ENCODE data around the gene ECEL1. TPM values are rescaled to one million over a fixed set of nuclear protein-coding genes. Genes with fewer than 3 reads are reported as not detected.

Gene ECEL1
- total and polyA plus RNA-seq, 2 experiments from 2014 or later: 1.1 to 1.2 TPM

DNA sequence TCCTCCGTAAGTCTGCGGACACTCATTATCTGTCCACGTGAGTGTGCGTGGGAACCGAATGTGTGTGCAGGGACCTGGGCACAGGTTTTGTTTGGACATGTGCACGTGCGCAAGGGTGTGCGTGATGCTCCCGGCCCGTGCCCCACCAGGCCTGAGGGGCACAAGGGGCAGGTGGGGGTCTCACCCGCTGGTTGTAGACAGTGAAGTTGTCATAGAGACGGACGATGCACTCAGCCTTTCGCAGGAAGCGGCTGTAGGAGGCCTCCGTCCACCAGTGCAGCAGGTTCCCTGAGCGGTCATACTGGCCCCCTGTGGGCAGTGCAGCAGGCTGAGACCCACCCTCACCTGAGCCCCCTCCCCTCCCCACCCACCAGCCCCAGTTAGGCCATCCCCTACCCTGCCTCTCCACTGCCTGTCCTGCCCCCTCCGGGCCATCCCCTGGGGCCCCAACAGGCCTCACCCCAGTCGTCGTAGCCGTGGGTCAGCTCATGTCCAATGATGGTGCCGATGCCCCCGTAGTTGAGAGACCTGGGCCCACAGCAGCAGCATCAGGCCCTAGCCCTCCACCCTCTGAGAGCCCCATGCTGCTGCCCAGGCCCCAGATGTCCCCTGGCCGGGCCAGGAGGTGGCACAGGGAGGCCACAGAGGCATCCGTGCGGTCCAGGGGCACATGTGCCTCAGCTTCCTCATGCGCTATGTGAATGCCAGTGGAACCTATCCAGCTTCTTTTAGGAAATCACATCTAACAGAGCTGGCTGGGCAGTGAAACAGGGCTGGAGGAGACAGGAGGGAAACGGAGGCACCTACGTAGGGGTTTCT, 6.1 kb downstream of the ECEL1 start:
- Histone ChIP-seq H3K79me2 (no peaks in the 10 kb centered on the region), H3K9me3 (ENCODE audit: low read depth) (no peaks in the 10 kb centered on the region), H3K4me3 (no peak overlapping the region), H3K27me3 (peaks cover 34% of the 10 kb centered on the region), H3K27ac (no peak overlapping the region), H4K20me1 (ENCODE audit: insufficient read depth, poor library complexity, severe bottlenecking) (no peaks in the 10 kb centered on the region), H3K9me2 (replicated peaks; ENCODE audit: insufficient read depth) (no peaks in the 10 kb centered on the region), H3K4me2 (no peak overlapping the region), H2AFZ (no peak overlapping the region), H3K4me1 (ENCODE audit: insufficient read depth) (no peaks in the 10 kb centered on the region), H3K36me3 (replicated peaks; ENCODE audit: insufficient read depth, low read depth) (no peaks in the 10 kb centered on the region)
- DNase-seq (ENCODE audit: low spot score): no peak
- TF ChIP-seq EZH2 (IDR thresholded peaks at IDR 0.05; ENCODE audit: borderline replicate concordance): no peak
- TF ChIP-seq EZH2phosphoT487 (IDR thresholded peaks at IDR 0.05; ENCODE audit: low read depth, severe bottlenecking, unreplicated experiment): no peak
- TF ChIP-seq, protein P1, sequence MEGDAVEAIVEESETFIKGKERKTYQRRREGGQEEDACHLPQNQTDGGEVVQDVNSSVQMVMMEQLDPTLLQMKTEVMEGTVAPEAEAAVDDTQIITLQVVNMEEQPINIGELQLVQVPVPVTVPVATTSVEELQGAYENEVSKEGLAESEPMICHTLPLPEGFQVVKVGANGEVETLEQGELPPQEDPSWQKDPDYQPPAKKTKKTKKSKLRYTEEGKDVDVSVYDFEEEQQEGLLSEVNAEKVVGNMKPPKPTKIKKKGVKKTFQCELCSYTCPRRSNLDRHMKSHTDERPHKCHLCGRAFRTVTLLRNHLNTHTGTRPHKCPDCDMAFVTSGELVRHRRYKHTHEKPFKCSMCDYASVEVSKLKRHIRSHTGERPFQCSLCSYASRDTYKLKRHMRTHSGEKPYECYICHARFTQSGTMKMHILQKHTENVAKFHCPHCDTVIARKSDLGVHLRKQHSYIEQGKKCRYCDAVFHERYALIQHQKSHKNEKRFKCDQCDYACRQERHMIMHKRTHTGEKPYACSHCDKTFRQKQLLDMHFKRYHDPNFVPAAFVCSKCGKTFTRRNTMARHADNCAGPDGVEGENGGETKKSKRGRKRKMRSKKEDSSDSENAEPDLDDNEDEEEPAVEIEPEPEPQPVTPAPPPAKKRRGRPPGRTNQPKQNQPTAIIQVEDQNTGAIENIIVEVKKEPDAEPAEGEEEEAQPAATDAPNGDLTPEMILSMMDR (IDR thresholded peaks at IDR 0.05; ENCODE audit: poor library complexity): no peak
- 92% methylated on average over 29 of the region's 29 CpGs for WGBS (ENCODE audit: low lambda C conversion rate, missing lambda C conversion rate)

DNA sequence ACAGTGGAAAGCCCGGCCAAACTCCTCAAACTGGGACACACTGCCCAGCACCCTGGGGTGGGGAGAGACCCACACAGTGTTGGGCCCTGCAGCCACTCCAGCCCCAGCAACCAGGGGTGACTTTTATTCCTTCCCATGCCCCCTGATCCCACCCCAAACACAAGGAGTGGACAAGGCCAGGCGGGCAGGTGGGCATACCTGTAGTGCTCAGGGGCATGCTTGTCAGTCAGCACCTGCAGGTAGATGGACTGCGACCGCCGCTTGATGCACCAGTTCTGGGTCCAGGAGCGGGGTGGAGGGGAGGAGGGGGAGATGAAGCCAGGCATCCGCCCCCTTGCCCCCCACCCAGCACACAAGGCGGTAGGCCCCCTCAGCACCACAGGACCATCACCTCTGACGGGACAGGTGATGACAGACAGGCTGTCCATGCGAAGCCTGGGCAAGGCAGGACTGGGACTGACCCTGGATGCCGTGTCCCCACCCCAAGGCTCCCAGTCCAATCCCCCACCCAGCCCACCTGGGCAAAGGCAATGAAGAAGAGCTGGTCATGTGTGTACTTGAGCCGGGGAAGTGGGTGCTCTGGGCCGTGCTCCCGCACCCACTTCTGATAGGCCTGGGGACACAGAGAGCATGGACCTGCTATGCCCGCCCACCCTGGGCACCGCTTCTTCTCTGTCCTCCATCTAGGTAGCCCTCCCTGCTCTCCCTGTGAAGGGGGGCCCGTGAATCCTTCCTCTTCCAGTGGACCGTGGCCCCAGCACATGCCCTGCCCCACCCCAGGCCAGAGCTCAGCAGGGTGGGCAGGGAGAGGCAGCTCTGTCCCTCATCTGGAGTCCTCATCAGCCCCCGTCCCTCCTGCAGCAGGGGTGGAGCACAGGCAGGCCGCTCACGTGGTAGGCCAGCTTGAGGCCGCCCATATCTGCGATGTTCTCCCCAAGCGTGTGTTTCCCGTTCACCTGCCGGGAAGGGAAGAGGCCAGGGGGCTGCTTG, 7.1 kb downstream of the ECEL1 start:
- Histone ChIP-seq H3K27me3 (peaks cover 23% of the 10 kb centered on the region), H4K20me1 (ENCODE audit: insufficient read depth, poor library complexity, severe bottlenecking) (no peaks in the 10 kb centered on the region), H3K9me3 (ENCODE audit: low read depth) (no peaks in the 10 kb centered on the region), H3K4me2 (no peak overlapping the region), H3K4me1 (ENCODE audit: insufficient read depth) (no peaks in the 10 kb centered on the region), H3K36me3 (replicated peaks; ENCODE audit: insufficient read depth, low read depth) (no peaks in the 10 kb centered on the region), H3K79me2 (no peaks in the 10 kb centered on the region), H3K9me2 (replicated peaks; ENCODE audit: insufficient read depth) (no peaks in the 10 kb centered on the region), H2AFZ (no peak overlapping the region), H3K27ac (no peak overlapping the region), H3K4me3 (no peak overlapping the region)
- TF ChIP-seq EZH2 (IDR thresholded peaks at IDR 0.05; ENCODE audit: borderline replicate concordance) (no peak), EZH2phosphoT487 (IDR thresholded peaks at IDR 0.05; ENCODE audit: low read depth, severe bottlenecking, unreplicated experiment) (no peak)
- TF ChIP-seq, protein P1 (IDR thresholded peaks at IDR 0.05; ENCODE audit: poor library complexity): no peak
- no peak for DNase-seq (ENCODE audit: low spot score)
- WGBS (ENCODE audit: low lambda C conversion rate, missing lambda C conversion rate): 86% methylated on average over 26 of the region's 26 CpGs

DNA sequence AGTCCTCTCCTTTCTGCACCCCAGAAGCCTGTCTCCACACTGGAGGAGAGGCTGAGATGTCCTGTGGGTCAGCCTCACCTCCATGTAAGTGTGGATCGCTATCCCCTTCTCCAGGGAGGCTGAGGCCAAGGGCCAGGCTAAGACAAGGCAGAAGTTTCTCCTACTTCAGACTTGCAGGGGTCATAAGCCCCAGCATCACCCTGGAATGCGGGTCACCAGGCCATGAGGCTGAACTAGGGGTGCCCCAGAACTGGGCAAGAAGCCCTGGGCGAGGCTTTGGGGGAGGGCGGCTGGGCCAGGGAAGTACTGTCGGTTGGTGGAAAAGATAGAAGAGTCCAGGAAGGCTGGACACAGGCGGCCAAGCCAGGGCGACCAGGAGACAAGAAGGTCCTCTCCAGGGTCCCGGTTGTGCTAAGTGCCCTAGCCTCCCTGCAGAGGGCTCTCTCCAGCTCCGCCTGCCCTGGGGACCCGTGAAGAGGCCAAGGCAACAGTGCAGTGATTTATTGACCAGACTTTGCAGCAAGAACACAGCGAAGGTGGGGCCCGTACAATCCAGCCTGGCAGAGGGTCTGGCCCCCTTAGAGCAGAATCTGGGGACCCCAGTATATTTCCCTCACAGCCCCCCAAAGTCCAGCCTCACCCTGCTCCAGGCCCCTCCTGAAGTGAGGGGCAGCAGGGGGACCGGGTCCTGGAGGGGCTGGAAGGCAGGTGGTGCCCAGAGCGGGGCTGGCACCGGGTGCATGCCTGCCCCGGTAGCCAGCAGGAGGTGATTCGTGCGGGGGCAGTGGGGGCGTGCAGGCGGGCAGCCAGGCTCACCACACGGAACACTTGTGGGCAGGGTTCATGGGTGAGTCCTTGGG, 8.1 kb downstream of the ECEL1 start:
- no peak for DNase-seq (ENCODE audit: low spot score)
- no peaks in the 10 kb centered on the region for H3K9me3 ChIP-seq (ENCODE audit: low read depth)
- 82% methylated on average over 21 of the region's 21 CpGs for WGBS (ENCODE audit: low lambda C conversion rate, missing lambda C conversion rate)
- no peaks in the 10 kb centered on the region for H3K9me2 ChIP-seq (replicated peaks; ENCODE audit: insufficient read depth)
- H3K27ac ChIP-seq: no peak overlapping the region
- TF ChIP-seq EZH2phosphoT487 (IDR thresholded peaks at IDR 0.05; ENCODE audit: low read depth, severe bottlenecking, unreplicated experiment) (no peak), EZH2 (IDR thresholded peaks at IDR 0.05; ENCODE audit: borderline replicate concordance) (no peak)
- TF ChIP-seq, protein P1 (IDR thresholded peaks at IDR 0.05; ENCODE audit: poor library complexity): no peak
- H3K4me2 ChIP-seq: no peak overlapping the region
- H3K79me2 ChIP-seq: no peaks in the 10 kb centered on the region
- H3K4me3 ChIP-seq: no peak overlapping the region
- no peak overlapping the region for H2AFZ ChIP-seq
- H3K27me3 ChIP-seq: peaks cover 20% of the 10 kb centered on the region
- no peaks in the 10 kb centered on the region for H3K4me1 ChIP-seq (ENCODE audit: insufficient read depth)
- H4K20me1 ChIP-seq (ENCODE audit: insufficient read depth, poor library complexity, severe bottlenecking): no peaks in the 10 kb centered on the region
- H3K36me3 ChIP-seq (replicated peaks; ENCODE audit: insufficient read depth, low read depth): no peaks in the 10 kb centered on the region
